Middle frontal gyrus (tissue), 1 donor: ENCODE results near the gene GSAP.
"Not testable (repeated sequence)": the region's sequence is repeated elsewhere in the genome, so short reads cannot be mapped to it uniquely, and the experiment has no call there.

ENCODE experiments used
- DNase-seq: peaks from one replicate; pipeline ENCODE4 v3.0.0-alpha.2; 2015; ENCODE audit warnings: low spot score; ENCODE audit errors: extremely low spot score

Gene GSAP

DNA sequence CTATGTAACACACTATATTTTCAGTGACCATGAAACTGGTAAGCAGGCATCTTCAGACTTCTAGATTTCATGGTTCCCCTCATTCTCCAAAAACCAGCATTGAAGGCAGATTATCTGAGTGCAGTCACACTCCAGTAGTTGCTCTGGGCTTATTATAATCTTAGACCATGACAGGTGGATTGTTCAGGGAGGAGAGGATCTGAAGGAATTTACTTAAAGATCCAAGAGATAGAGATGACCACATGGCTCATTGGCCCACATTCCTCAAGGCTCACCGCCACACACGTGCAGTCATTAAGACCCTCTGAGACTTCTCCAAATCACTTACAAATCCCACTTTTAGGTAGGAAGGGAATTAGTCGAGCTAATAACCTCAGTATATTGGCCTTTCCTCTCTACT, 55.2 kb downstream of the GSAP start:
- no peak for DNase-seq

- no peak for DNase-seq
Observed at GRCh38 chr7:77360104-77360503, 56.0 kb downstream of the GSAP start.

DNA sequence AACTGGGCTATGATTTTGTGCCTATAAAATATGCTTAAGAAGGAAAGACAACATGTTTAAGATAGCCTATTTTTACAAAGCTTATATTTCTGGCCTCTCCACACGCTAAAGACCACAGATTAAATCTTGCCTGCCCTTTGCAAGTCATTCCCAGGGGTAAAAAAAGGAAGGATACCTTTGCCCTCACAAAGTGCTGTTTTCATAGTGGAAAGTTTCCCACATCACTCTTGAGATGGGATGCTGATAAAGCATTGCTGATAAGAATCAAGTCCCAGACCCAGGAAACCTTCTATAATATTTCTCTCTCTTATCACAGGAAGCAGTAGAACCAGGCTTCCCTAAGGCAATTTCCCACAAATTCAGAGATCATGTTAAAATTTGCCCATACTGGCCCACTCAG, 56.5 kb downstream of the GSAP start:
- DNase-seq: no peak

GRCh38 chr7:77354914-77355313, 61.2 kb downstream of the GSAP start:
- DNase-seq: no peak

DNA sequence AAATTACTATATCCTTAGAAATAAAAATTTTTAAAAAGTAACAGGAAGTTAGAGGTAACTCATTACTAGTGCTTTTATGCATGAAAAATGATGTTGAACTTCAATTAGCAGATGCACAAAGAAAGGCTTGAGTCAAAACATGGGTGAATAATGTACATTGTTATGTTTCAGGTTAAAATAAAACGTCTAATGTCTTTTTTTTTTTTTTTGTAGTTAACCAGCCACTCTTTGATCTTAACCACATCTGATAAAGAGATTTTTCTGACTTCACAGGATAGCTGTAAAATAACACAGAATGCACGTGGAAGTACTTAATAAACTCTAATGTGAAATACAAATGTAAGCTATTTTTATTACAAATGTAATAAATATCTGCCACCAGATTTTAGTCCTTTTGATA, 61.7 kb downstream of the GSAP start:
- DNase-seq: no peak

DNA sequence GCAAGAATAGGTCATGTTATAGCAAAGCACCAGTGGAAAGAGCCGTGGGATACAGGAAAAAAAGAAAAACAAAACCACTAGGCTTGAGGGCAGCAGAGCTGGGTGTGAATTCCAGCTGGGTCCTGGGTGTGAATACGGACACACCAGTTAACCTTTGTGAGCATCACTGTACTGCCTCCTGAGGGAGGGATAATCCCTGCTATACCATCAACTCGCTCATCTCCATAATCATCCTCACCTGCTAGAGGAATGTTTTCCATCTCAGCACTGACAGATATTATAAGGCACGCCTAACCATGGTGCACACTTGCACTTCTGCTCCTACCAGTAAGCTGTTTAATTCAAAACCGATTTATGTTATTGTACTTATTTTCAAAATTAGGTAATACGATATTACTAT, 62.2 kb downstream of the GSAP start:
- DNase-seq: no peak

GRCh38 chr7:77353407-77353721, 62.8 kb downstream of the GSAP start:
- DNase-seq: no peak

- DNase-seq: no peak
Observed at GRCh38 chr7:77352665-77353406, 63.3 kb downstream of the GSAP start.

- DNase-seq: no peak
Observed at GRCh38 chr7:77351539-77352004, 64.6 kb downstream of the GSAP start.

- DNase-seq: no peak
Observed at GRCh38 chr7:77349141-77349540, 67.0 kb downstream of the GSAP start.

DNA sequence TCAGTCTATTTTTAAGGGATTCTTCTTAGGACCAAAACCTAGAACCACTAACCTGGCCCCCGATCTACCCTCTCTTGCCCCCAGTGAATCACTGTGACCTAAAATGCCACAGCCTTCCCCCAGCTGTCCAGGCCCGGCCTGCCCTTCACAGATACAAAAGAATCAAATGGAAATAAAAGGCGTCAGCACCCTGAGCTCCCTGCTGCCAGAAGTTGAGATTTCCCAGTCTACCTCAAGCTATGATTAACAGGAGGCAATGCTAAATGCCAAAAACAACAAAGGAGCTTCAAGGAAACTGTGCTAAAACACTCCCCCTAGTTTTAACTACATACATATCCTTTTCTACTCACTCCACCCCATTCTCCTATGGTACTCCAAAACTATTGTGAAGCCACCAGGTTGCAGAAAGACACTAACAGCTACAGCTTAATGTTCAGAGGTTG, 67.8 kb downstream of the GSAP start:
- DNase-seq: no peak

- DNase-seq: no peak
Observed at GRCh38 chr7:77346441-77346840, 69.7 kb downstream of the GSAP start.

DNA sequence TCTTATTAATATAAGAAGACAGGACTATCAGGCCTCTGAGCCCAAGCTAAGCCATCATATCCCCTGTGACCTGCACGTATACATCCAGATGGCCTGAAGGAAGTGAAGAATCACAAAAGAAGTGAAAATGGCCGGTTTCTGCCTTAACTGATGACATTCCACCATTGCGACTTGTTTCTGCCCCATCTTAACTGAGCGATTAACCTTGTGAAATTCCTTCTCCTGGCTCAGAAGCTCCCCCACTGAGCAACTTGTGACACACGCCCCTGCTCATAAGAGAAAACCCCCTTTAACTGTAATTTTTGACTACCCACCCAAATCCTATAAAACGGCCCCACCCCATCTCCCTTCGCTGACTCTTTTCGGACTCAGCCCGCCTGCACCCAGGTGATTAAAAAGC, 70.7 kb downstream of the GSAP start:
- not testable (repeated sequence) for DNase-seq

- DNase-seq: no peak
Observed at GRCh38 chr7:77339726-77340125, 76.4 kb downstream of the GSAP start.

DNA sequence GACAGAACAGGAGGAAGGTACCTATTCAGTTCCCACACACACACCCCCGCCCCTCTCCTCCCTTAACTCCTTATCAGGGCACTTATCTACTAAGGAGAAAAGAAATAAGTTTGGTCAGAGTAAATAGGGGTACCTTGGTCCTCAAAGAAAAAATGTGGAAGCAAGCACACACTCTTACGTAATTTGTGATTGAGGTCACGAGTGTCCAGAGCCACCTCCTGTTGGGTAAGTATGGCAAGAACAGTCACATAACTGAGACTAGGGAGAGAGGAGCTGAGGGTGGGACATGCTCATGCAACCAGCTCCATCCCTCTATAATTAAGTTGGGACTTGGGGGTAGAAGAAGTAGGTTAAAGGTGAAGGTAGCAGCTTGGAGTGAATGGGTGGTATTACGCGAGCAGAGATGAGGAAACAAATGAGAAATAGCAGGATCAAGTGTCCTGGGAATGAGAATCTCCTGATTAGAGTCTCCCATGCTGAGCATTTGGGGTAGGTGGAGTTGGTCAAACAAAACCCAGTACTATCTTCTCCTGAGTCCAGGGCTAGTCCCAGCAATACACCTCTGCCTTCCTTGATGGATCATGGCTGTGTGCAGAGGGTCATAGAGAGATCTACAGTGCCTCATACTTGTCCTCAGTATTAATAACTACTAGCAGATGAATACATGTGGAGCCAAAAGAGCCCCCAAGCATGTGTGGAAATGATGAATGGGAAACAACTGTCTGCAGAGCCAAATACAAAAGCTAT, 77.1 kb downstream of the GSAP start:
- DNase-seq: no peak

- DNase-seq: no peak
Observed at GRCh38 chr7:77338260-77338659, 77.9 kb downstream of the GSAP start.

GRCh38 chr7:77337456-77337990, 78.6 kb downstream of the GSAP start:
- DNase-seq: no peak

- no peak for DNase-seq
Observed at GRCh38 chr7:77335581-77335980, 80.6 kb downstream of the GSAP start.

DNA sequence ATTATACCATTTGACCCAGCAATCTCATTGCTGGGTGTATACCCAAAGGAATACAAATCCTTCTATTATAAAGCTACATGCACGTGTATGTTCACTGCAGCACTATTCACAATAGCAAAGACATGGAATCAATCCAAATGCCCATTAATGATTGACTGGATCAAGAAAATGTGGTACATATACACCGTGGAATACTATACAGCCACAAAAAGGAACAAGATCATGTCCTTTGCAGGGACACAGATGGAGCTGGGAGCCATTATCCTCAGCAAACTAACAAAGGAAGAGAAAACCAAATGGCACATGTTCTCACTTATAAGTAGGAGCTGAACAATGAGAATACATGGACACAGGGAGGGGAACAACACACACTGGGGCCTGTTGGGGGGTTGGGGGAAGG, 82.1 kb downstream of the GSAP start:
- not testable (repeated sequence) for DNase-seq

- peak; percentile 65 for DNase-seq
Observed at GRCh38 chr7:77331938-77332695, 84.0 kb downstream of the GSAP start.

DNA sequence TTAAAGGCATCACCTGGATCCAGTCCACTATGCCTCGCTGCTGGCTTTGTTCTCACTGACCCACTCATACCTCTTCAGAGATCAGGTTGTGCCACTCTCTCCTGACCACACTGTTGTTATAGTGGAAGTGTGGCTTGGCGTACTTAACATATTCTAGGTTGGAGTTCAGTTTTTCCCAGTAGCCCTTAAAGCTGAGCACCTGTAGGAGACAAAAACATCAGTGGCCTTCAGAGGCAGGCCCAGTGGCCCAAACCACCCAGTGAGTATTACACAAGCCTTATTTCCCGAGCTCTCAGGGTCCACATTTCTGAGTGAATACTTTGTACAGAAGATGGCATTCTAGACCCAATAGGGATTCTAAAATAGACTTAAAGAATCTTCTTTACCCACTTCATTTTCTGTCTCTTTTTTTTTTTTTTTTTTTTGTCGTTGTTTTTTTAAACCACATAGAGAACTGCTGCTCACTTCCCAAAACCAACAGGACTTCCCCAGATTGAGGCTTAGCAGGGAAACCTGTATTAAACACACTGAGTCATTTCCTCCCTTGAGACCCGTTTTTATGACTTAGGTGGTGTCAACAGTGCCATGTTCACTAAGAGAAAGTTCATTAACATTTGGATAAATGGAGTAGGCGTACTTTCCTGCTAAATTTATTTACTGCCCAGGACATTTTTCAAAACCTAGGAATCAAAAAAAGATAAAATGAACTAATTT, 85.8 kb downstream of the GSAP start:
- DNase-seq: no peak
